NCI-H446 (cell line): Measurements from ENCODE around the gene COL6A3.

Source experiments
- DNase-seq, 2 experiments: peaks; one replicate each; lab custom pipeline; 2025; lab: John Stamatoyannopoulos, UW

The COL6A3 gene

GRCh38 chr2:237444071-237444470, 30.1 kb upstream of the COL6A3 start:
- DNase-seq: no peak

- DNase-seq: no peak
These were observed 27.8 kb upstream of the COL6A3 start for GRCh38 chr2:237441605-237442274.

- no peak for DNase-seq
These were observed 26.9 kb upstream of the COL6A3 start for GRCh38 chr2:237440819-237441281.

- DNase-seq: no peak
These were observed 24.3 kb upstream of the COL6A3 start for GRCh38 chr2:237438080-237438940.

- DNase-seq: no peak
These were observed 23.6 kb upstream of the COL6A3 start for GRCh38 chr2:237437566-237437965.

GRCh38 chr2:237435844-237436587, 22.1 kb upstream of the COL6A3 start:
- DNase-seq: no peak

- DNase-seq: no peak
These were observed 20.9 kb upstream of the COL6A3 start for GRCh38 chr2:237434866-237435311.

GRCh38 chr2:237433920-237434676, 20.1 kb upstream of the COL6A3 start:
- DNase-seq: no peak

- no peak for DNase-seq
These were observed 18.6 kb upstream of the COL6A3 start for GRCh38 chr2:237432484-237433092.

- no peak for DNase-seq
These were observed 17.9 kb upstream of the COL6A3 start for GRCh38 chr2:237431837-237432236.

GRCh38 chr2:237431372-237431771, 17.4 kb upstream of the COL6A3 start:
- DNase-seq: no peak

- DNase-seq: no peak
These were observed 16.9 kb upstream of the COL6A3 start for GRCh38 chr2:237430861-237431260.

- DNase-seq: no peak
These were observed 15.8 kb upstream of the COL6A3 start for GRCh38 chr2:237429753-237430152.

GRCh38 chr2:237427769-237428506, 14.0 kb upstream of the COL6A3 start:
- no peak for DNase-seq

- no peak for DNase-seq
These were observed 12.6 kb upstream of the COL6A3 start for GRCh38 chr2:237426517-237426916.

GRCh38 chr2:237425320-237425719, 11.4 kb upstream of the COL6A3 start:
- no peak for DNase-seq

GRCh38 chr2:237424544-237424943, 10.6 kb upstream of the COL6A3 start:
- no peak for DNase-seq

GRCh38 chr2:237423891-237424290, 9.9 kb upstream of the COL6A3 start:
- DNase-seq: no peak

GRCh38 chr2:237422309-237422708, 8.3 kb upstream of the COL6A3 start:
- no peak for DNase-seq

- peak; percentile 10 to 53 for DNase-seq
These were observed 7.7 kb upstream of the COL6A3 start for GRCh38 chr2:237421542-237422116.
